ENCODE data around the gene CCDC136. TPM values are rescaled to one million over a fixed set of nuclear protein-coding genes. Genes with fewer than 3 reads are reported as not detected.

The CCDC136 gene
- total RNA-seq, 1 experiment from 2014 or later, result 31.1 TPM

GRCh38 chr7:128794020-128794419 is 2.3 kb downstream of the CCDC136 start:
- no CpG with 5 or more reads among the region's 3 CpGs for WGBS (ENCODE audit: extremely low coverage, insufficient read length, low lambda C conversion rate)
- no peak for DNase-seq
- H4K8ac ChIP-seq (replicated peaks; ENCODE audit: insufficient read length, low read depth, low read length), result no peak overlapping the region
- no peaks in the 10 kb centered on the region; a peak in 1 of 5 replicates for H3K9me3 Mint-ChIP-seq
- no peak overlapping the region for H3K14ac ChIP-seq (ENCODE audit: insufficient read depth, low read length)
- peak; percentile 26; the same call in 2 of the 3 replicates for TF ChIP-seq CTCF (conservative IDR thresholded peaks at IDR 0.05)
- no peak overlapping the region for H2BK15ac ChIP-seq (ENCODE audit: low read depth, low read length)
- no peak overlapping the region for H3K23ac ChIP-seq (ENCODE audit: insufficient read length, low read depth, low read length)
- H3K9ac ChIP-seq (ENCODE audit: extremely low read depth, insufficient read length, low read length), result no peak overlapping the region
- no peak overlapping the region for H2BK120ac ChIP-seq (ENCODE audit: low read depth, low read length, poor library complexity, severe bottlenecking)
- no peak overlapping the region; a peak in 1 of 5 replicates for H3K4me3 Mint-ChIP-seq
- H3K56ac ChIP-seq (ENCODE audit: insufficient read length, low read depth, low read length), result no peak overlapping the region
- H3K23me2 ChIP-seq (ENCODE audit: insufficient read length, low read depth, low read length, poor library complexity, severe bottlenecking), result peaks cover 12% of the 10 kb centered on the region
- H4K20me1 ChIP-seq (ENCODE audit: control insufficient read depth, insufficient read depth, insufficient read length), result no peaks in the 10 kb centered on the region
- H3K9me3 ChIP-seq (ENCODE audit: control insufficient read depth, low read depth, low read length), result no peaks in the 10 kb centered on the region
- no peak overlapping the region for H2AK5ac ChIP-seq (ENCODE audit: insufficient read length, low read length)
- no peak overlapping the region for H3T11ph ChIP-seq (ENCODE audit: low read length)
- H3K4me1 Mint-ChIP-seq, result peaks cover 41 to 42% of the 10 kb centered on the region in 2 experiments
- H3K27me3 ChIP-seq (ENCODE audit: insufficient read depth, low read length), result no peaks in the 10 kb centered on the region
- H3K4me2 ChIP-seq (ENCODE audit: insufficient read depth, insufficient read length, low read length), result no peak overlapping the region
- H2AFZ ChIP-seq (ENCODE audit: low read length), result no peak overlapping the region
- peak overlapping the region in 2 of 3 experiments; percentile 29 to 64; a peak in 3 of 7 replicates for H3K27ac Mint-ChIP-seq
- peaks cover 11% of the 10 kb centered on the region for H3K27me3 Mint-ChIP-seq (ENCODE audit: low read depth)
- H4K91ac ChIP-seq (ENCODE audit: insufficient read length, low read depth, low read length), result no peak overlapping the region
- H3K4ac ChIP-seq (ENCODE audit: low read depth, low read length), result no peak overlapping the region
- H2BK20ac ChIP-seq (ENCODE audit: low read depth, low read length, poor library complexity, severe bottlenecking), result no peak overlapping the region
- no peak overlapping the region for H2BK5ac ChIP-seq (ENCODE audit: insufficient read length, low read length)
- H4K5ac ChIP-seq (ENCODE audit: insufficient read length, low read depth, low read length), result no peak overlapping the region
- H3K79me1 ChIP-seq (ENCODE audit: insufficient read depth, low read depth, low read length, poor library complexity, severe bottlenecking), result no peaks in the 10 kb centered on the region
- no peak overlapping the region for H3K27ac ChIP-seq (ENCODE audit: insufficient read length, low read depth, low read length)
- H3K18ac ChIP-seq (ENCODE audit: insufficient read length, low read depth, low read length), result no peak overlapping the region
- H3K79me2 ChIP-seq (ENCODE audit: insufficient read depth, low read length), result no peaks in the 10 kb centered on the region
- H3K4me1 ChIP-seq (ENCODE audit: insufficient read depth, low read length), result no peaks in the 10 kb centered on the region; the same call in 1 of the 2 replicates
- H2BK12ac ChIP-seq (ENCODE audit: insufficient read length, low read depth, low read length), result no peak overlapping the region
- H3K36me3 Mint-ChIP-seq (ENCODE audit: insufficient read depth in 1 of 3, low read depth in 3 of 3), result peaks cover 21 to 38% (median 37%) of the 10 kb centered on the region in 3 experiments
